HL-60/S4 treated with retinoic acid at 250 ng/mL for 4 days and 3 days (cell line): ENCODE data around the gene MST1R.

ENCODE experiments used
- in situ Hi-C: fragments of 300-500 bp; cut with MboI; formaldehyde crosslinking; loops from 2 replicates; pipeline ENCODE4 v1.7.0; 2022; ENCODE audit warnings: low sequenced_read_pairs

MST1R gene

GRCh38 chr3:49841806-49842205 is 61.9 kb downstream of the MST1R start:
- in situ Hi-C loops, result no loop called here

GRCh38 chr3:49841126-49841696 is 62.5 kb downstream of the MST1R start:
- in situ Hi-C loops, result no loop called here

GRCh38 chr3:49840388-49840787 is 63.3 kb downstream of the MST1R start:
- in situ Hi-C loops, result no loop called here

- in situ Hi-C loops, result no loop called here
Observed at GRCh38 chr3:49839193-49839809, 64.4 kb downstream of the MST1R start.
